ENCODE results near the gene PPP2R5C. TPM values are rescaled to one million over a fixed set of nuclear protein-coding genes. Genes with fewer than 3 reads are reported as not detected.

Gene PPP2R5C
- total and polyA plus RNA-seq, 9 of the 15 experiments (the other 6 are each of a cell fraction or from before 2014, with no cell fraction given): 284 to 617 (median 395) TPM

- TF ChIP-seq CREB5 (CRISPR knock-in tag; IDR thresholded peaks at IDR 0.05): no peak
- TF ChIP-seq HSF4 (CRISPR knock-in tag; IDR thresholded peaks at IDR 0.05; ENCODE audit: borderline replicate concordance): no peak
- TF ChIP-seq CREB1 (IDR thresholded peaks at IDR 0.05): no peak
- TF ChIP-seq CREB1 (CRISPR knock-in tag; IDR thresholded peaks at IDR 0.05): no peak
- no peak for TF ChIP-seq NR2C2 (CRISPR knock-in tag; IDR thresholded peaks at IDR 0.05)
- TF ChIP-seq NR2C2 (tag; IDR thresholded peaks at IDR 0.05): no peak
- no peak for TF ChIP-seq CREB3 (tag; conservative IDR thresholded peaks at IDR 0.05; ENCODE audit: low read depth)
- no peak for TF ChIP-seq TRIM25 (IDR thresholded peaks at IDR 0.05; ENCODE audit: borderline replicate concordance)
- no peak for TF ChIP-seq ZNF740 (CRISPR knock-in tag; IDR thresholded peaks at IDR 0.05)
- no peak for TF ChIP-seq ZNF740 (tag; IDR thresholded peaks at IDR 0.05)
- TF ChIP-seq ZBTB1 (CRISPR knock-in tag; IDR thresholded peaks at IDR 0.05; ENCODE audit: borderline replicate concordance, low read depth): no peak
- no peak for TF ChIP-seq GABPB2 (CRISPR knock-in tag; conservative IDR thresholded peaks at IDR 0.05)
Observed at GRCh38 chr14:101950516-101951215, 189.2 kb downstream of the PPP2R5C start (continued).
